GM12891 (cell line): ENCODE results near the gene COP1.
"Not testable (repeated sequence)": the region's sequence is repeated elsewhere in the genome, so short reads cannot be mapped to it uniquely, and the experiment has no call there.

Source experiments
- DNase-seq: peaks from one replicate; pipeline ENCODE4 v3.0.0; 2011; ENCODE audit warnings: low spot score; ENCODE audit not compliant: insufficient read length
- FAIRE-seq: peaks from 2 replicates; lab custom pipeline; 2011; peaks lifted over from hg19 to GRCh38; lab: Jason Lieb, UNC
- PAX5 ChIP-seq: IDR thresholded peaks from 2 replicates; pipeline ENCODE4 v1.6.1; 2011; ENCODE audit warnings: low read length, moderate library complexity, mild to moderate bottlenecking; ENCODE audit not compliant: insufficient read depth, severe bottlenecking
- POLR2A ChIP-seq: IDR thresholded peaks from 2 replicates; pipeline ENCODE4 v1.6.1; 2011; ENCODE audit warnings: low read depth, low read length, control low read depth
- POLR2AphosphoS5 ChIP-seq: IDR thresholded peaks from 2 replicates; pipeline ENCODE4 v1.6.1; 2011; ENCODE audit warnings: low read depth, low read length, control low read depth
- POU2F2 ChIP-seq: IDR thresholded peaks from 2 replicates; pipeline ENCODE4 v1.6.1; 2011; ENCODE audit warnings: low read depth, mild to moderate bottlenecking, control low read depth, low read length, moderate library complexity
- SPI1 ChIP-seq: IDR thresholded peaks from 2 replicates; pipeline ENCODE4 v1.6.1; 2011; ENCODE audit warnings: low read depth, low read length, control low read depth
- TAF1 ChIP-seq: IDR thresholded peaks from 2 replicates; pipeline ENCODE4 v1.6.1; 2011; ENCODE audit warnings: low read depth, low read length, control low read depth

The COP1 gene

DNA sequence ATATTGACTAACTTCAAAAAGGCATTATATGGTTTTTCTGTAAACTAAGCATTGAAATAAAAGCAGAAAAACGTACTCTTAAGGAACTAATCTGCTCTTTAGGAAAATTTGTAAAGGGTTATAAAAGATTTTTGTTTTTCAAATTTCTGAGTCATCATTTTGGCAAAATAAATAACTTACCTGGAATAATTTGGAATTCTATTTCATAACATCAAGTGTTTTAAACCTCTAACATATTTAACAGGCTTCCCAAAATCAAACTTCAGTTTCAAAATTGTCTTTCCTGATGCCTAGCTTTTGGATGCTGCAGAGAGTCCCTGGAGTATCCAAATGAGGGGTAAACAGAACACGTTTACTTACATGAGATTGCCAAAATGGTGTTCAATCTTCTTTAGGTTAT is 108.5 kb downstream of the COP1 start:
- no peak for DNase-seq
- TF ChIP-seq POLR2AphosphoS5 (no peak), POLR2A (no peak), PAX5 (no peak), SPI1 (no peak), POU2F2 (no peak), TAF1 (no peak)
- no peak for FAIRE-seq

DNA sequence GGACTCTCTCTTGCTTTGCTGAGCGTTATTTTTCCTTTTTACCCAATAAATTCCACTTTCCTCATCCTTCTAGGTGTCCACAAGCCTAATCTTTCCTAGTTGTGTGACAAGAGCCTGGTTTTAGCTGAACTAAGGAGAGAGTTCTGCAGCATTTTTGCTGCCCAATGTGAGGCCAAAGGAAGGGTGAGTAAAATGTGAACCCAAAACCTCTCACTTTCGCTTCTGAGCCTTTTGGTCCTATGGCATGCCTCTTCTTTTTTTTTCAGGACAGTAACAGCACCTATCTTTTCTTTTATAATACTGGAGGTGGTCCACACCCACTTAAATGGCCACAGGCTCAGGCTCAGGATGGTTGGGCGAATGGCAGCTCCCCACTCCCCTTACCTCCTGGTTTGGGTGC is 111.1 kb downstream of the COP1 start:
- FAIRE-seq, result no peak
- no peak for TF ChIP-seq PAX5
- TF ChIP-seq POLR2AphosphoS5, result no peak
- TF ChIP-seq POLR2A, result no peak
- no peak for TF ChIP-seq TAF1
- no peak for TF ChIP-seq SPI1
- no peak for TF ChIP-seq POU2F2
- DNase-seq, result no peak

- FAIRE-seq, result no peak
- DNase-seq, result no peak
- TF ChIP-seq POLR2A (no peak), SPI1 (no peak), TAF1 (no peak), POU2F2 (no peak), PAX5 (no peak), POLR2AphosphoS5 (no peak)
These were observed 116.3 kb downstream of the COP1 start for GRCh38 chr1:176090766-176091165.

DNA sequence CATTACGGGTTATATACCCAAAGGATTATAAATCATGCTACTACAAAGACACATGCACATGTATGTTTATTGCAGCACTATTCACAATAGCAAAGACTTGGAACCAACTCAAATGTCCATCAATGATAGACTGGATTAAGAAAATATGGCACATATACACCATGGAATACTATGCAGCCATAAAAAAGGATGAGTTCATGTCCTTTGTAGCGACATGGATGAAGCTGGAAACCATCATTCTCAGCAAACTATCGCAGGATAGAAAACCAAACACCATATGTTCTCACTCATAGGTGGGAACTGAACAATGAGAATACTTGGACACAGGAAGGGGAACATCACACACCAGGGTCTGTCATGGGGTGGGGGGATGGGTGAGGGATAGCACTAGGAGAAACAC is 119.3 kb downstream of the COP1 start:
- DNase-seq, FAIRE-seq: not testable (repeated sequence)

GRCh38 chr1:176073524-176074157 is 133.4 kb downstream of the COP1 start:
- FAIRE-seq, result peak; percentile 50
- no peak for DNase-seq
- TF ChIP-seq TAF1, result no peak
- no peak for TF ChIP-seq PAX5
- TF ChIP-seq SPI1, result no peak
- no peak for TF ChIP-seq POLR2AphosphoS5
- no peak for TF ChIP-seq POU2F2
- TF ChIP-seq POLR2A, result no peak

DNA sequence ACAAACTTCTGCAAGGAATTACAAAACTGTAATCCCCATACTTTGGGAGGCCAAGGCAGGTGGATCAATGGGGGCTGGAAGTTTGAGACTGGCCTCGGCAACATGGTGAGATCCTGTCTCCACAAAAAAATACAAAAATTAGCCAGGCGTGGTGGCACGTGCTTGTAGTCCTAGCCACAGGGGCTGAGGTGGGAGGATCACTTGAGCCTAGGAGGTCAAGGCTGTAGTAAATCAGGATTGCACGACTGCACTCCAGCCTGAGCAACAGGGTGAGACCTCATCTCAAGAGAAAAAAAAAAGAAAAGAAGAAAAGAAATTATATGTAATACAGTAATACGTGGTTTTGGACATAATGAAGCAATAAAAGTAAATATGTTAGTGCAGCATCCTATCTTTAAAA is 138.2 kb downstream of the COP1 start:
- DNase-seq, result no peak
- no peak for FAIRE-seq
- no peak for TF ChIP-seq POLR2A
- no peak for TF ChIP-seq SPI1
- no peak for TF ChIP-seq TAF1
- TF ChIP-seq PAX5, result no peak
- TF ChIP-seq POU2F2, result no peak
- no peak for TF ChIP-seq POLR2AphosphoS5

DNA sequence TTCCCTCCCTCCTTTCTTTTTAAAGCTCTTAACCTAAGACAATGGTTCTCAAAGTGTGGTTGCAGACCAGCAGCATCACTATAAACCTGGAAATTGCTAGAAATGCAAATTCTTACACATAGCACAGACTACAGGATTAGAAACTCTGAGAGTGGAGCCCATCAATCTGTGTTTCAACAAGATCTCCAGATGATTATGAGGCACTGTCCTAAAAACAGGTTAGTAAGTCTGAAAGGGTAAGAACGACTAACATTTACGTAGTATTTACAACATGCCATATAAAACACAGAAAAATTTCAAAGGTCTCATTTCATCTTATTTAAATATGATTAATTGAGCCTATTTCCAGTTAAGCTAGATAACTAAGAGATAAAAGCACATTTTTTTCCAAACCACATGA is 138.8 kb downstream of the COP1 start:
- DNase-seq (no peak), FAIRE-seq (no peak)
- TF ChIP-seq PAX5 (no peak), POLR2AphosphoS5 (no peak), POLR2A (no peak), SPI1 (no peak), TAF1 (no peak), POU2F2 (no peak)

DNA sequence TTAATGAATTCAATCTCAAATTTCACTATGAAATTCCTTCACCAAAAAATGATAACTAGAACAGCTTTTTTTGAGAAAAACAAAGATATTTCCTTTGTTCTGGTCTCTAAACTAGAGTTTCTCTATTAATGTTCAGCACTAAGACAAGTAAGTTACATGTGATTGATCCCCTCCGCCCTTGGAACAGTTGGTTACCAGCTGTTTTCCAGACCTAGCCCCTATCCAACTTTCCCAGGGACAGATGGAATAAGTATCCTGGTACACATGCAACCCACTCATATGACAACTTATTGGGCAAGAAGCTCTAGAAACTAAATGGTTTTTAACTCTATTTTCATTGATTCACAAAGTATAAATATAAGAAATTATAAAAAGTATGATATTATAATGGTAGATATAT is 140.4 kb downstream of the COP1 start:
- FAIRE-seq (no peak), DNase-seq (no peak)
- no peak for TF ChIP-seq POU2F2
- TF ChIP-seq SPI1, result no peak
- no peak for TF ChIP-seq POLR2AphosphoS5
- no peak for TF ChIP-seq TAF1
- no peak for TF ChIP-seq PAX5
- TF ChIP-seq POLR2A, result no peak

DNA sequence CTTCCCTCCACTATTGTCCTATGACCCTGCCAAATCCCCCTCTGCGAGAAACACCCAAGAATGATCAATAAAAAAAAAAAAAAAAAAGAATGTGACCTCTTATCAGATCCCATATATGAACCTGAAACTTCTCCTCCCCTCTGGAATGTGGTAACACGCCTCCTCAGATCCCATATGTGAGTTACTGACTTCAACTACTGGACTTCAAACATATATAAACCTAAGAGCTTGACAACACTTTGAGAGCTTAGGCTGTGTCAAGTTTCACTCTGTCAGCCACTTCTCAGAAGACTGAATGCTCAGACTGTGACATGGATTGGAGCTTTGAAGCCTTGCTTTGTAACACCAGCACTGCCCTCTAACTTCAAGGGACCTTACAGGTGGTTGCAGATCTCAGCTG is 148.4 kb downstream of the COP1 start:
- FAIRE-seq (no peak), DNase-seq (no peak)
- TF ChIP-seq TAF1 (no peak), PAX5 (no peak), POLR2A (no peak), POLR2AphosphoS5 (no peak), POU2F2 (no peak), SPI1 (no peak)

- TF ChIP-seq POLR2A (no peak), POU2F2 (no peak), POLR2AphosphoS5 (no peak), PAX5 (no peak), SPI1 (no peak), TAF1 (no peak)
- DNase-seq, result no peak
- FAIRE-seq, result no peak
These were observed 150.8 kb downstream of the COP1 start for GRCh38 chr1:176056312-176056711.

DNA sequence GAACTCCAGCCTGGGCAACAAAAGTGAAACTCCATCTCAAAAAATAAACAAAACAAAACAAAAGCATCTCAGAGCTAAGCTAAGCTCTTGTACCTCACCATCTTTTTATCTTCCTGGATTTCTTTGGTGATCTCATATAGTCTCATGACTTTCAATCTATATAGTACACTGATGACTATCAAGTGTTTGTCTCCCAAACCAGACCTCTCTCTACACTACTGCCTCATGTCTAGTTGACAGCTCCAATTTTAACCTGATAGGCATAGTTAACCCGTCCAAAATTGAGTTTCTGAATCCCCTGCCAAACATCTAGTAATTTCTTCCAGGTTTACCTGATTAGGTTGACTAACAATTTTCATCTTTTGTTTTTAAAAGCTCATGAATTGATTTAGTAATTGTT is 151.7 kb downstream of the COP1 start:
- no peak for DNase-seq
- FAIRE-seq, result no peak
- TF ChIP-seq POLR2AphosphoS5 (no peak), POLR2A (no peak), POU2F2 (no peak), SPI1 (no peak), PAX5 (no peak), TAF1 (no peak)

- FAIRE-seq (peak; percentile 50), DNase-seq (no peak)
These were observed 155.1 kb downstream of the COP1 start for GRCh38 chr1:176051902-176052518.

More at GRCh38 chr1:176051902-176052518, 155.1 kb downstream of the COP1 start:
- TF ChIP-seq POLR2A (no peak), PAX5 (no peak), SPI1 (no peak), TAF1 (no peak), POU2F2 (no peak)
